ENCODE data around the gene PABPC3.

The PABPC3 gene

DNA sequence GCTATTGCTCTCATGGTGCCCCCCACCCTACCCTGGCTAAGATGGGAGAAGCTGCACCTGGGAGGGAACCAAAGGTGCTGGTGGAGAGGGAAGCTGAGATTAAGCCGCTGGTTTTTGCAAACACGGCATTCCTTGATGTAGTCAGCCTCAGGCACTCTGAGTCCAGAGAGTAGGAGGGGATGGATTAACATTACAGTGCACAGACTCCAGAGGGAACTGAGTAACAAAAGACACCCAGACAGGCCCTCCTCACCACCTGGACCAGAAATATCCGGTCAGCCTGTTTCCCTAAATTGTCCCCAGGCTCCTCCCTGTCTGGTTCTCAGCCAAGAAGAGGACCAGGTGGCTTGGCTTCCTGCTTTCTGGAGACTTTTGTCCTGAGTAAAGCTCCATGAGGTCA is 28.9 kb upstream of the PABPC3 start:
- DNase-seq (ENCODE audit: low spot score) = no peak
- H3K27me3 ChIP-seq (ENCODE audit: insufficient read depth, poor library complexity, severe bottlenecking) = no peaks in the 10 kb centered on the region
- TF ChIP-seq, protein P1, sequence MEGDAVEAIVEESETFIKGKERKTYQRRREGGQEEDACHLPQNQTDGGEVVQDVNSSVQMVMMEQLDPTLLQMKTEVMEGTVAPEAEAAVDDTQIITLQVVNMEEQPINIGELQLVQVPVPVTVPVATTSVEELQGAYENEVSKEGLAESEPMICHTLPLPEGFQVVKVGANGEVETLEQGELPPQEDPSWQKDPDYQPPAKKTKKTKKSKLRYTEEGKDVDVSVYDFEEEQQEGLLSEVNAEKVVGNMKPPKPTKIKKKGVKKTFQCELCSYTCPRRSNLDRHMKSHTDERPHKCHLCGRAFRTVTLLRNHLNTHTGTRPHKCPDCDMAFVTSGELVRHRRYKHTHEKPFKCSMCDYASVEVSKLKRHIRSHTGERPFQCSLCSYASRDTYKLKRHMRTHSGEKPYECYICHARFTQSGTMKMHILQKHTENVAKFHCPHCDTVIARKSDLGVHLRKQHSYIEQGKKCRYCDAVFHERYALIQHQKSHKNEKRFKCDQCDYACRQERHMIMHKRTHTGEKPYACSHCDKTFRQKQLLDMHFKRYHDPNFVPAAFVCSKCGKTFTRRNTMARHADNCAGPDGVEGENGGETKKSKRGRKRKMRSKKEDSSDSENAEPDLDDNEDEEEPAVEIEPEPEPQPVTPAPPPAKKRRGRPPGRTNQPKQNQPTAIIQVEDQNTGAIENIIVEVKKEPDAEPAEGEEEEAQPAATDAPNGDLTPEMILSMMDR (IDR thresholded peaks at IDR 0.05; ENCODE audit: poor library complexity, severe bottlenecking) = no peak
- H3K9me3 ChIP-seq (ENCODE audit: severe bottlenecking) = no peaks in the 10 kb centered on the region
- H3K36me3 ChIP-seq (ENCODE audit: low read depth) = no peaks in the 10 kb centered on the region
- no peaks in the 10 kb centered on the region for H3K4me1 ChIP-seq (ENCODE audit: insufficient read depth, poor library complexity, severe bottlenecking)
- no peak overlapping the region for H3K4me3 ChIP-seq (ENCODE audit: severe bottlenecking)
- no peak overlapping the region for H3K27ac ChIP-seq (ENCODE audit: poor library complexity, severe bottlenecking)
- ATAC-seq (ENCODE audit: low read depth) = no peak

DNA sequence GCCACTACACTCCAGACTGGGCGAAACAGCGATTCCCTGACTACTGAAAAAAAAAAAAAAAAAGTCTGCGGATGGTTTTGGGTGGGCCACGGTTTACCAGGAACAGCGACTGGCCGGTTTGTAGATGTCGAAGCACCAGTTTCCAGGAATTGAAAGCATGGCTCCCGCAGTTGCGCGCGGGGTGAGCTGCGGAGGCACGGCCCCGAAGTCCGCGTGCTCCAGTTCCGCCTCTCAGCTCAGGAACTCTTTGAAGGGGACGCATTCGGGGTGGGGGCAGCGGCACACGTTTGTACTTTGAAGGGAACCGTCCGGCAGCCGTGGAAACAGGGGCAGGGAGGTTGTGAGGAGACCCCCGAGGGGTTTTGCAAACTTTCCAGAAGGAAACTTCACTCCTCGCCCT is 27.1 kb upstream of the PABPC3 start:
- Histone ChIP-seq H3K36me3 (ENCODE audit: low read depth) (no peaks in the 10 kb centered on the region), H3K27ac (ENCODE audit: poor library complexity, severe bottlenecking) (no peak overlapping the region), H3K4me3 (ENCODE audit: severe bottlenecking) (no peak overlapping the region), H3K9me3 (ENCODE audit: severe bottlenecking) (no peaks in the 10 kb centered on the region), H3K4me1 (ENCODE audit: insufficient read depth, poor library complexity, severe bottlenecking) (no peaks in the 10 kb centered on the region), H3K27me3 (ENCODE audit: insufficient read depth, poor library complexity, severe bottlenecking) (no peaks in the 10 kb centered on the region)
- TF ChIP-seq, protein P1 (IDR thresholded peaks at IDR 0.05; ENCODE audit: poor library complexity, severe bottlenecking) = no peak
- DNase-seq (ENCODE audit: low spot score) (no peak), ATAC-seq (ENCODE audit: low read depth) (no peak)

DNA sequence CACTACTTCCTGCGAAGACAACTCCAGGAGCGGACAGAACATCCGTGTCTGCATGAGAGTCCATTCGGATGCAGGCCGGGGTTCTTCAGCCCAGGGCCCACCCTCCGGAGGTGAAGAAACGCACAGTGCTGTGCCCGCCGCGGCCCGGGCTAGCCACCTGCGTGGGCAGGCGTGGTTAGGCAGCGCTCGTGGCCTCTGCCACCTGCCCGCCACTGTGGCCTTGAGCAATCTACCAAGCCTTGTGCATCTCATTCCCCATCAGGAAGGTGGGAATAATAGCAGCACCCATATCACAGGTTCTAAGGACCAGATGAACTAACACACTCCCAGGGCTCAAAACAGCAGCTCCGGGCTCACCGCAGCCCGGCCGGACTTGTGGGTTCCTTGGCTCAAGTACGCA is 26.7 kb upstream of the PABPC3 start:
- ATAC-seq (ENCODE audit: low read depth) (no peak), DNase-seq (ENCODE audit: low spot score) (no peak)
- Histone ChIP-seq H3K9me3 (ENCODE audit: severe bottlenecking) (no peaks in the 10 kb centered on the region), H3K4me1 (ENCODE audit: insufficient read depth, poor library complexity, severe bottlenecking) (no peaks in the 10 kb centered on the region), H3K27me3 (ENCODE audit: insufficient read depth, poor library complexity, severe bottlenecking) (no peaks in the 10 kb centered on the region), H3K4me3 (ENCODE audit: severe bottlenecking) (no peak overlapping the region), H3K27ac (ENCODE audit: poor library complexity, severe bottlenecking) (no peak overlapping the region), H3K36me3 (ENCODE audit: low read depth) (no peaks in the 10 kb centered on the region)
- TF ChIP-seq, protein P1 (IDR thresholded peaks at IDR 0.05; ENCODE audit: poor library complexity, severe bottlenecking) = no peak

DNA sequence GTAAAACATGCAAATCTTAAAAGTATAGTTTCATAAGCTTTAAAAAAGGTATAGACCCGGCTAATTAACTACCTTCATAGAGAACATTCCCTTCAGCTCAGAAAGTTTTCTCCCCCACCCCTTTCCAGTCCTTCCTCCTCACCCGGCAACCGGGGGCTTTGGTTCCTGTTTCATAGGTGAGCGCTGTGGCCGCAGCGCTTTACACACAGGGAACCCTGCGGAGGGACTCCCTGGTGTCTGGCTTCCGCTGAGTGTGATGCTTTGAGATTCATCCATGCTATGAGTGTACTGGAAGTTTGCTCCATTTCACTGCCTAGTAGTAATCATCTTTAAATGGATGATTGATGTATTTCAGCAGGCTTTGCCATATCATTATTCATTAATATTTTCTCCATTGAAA is 26.0 kb upstream of the PABPC3 start:
- Histone ChIP-seq H3K4me1 (ENCODE audit: insufficient read depth, poor library complexity, severe bottlenecking) (no peaks in the 10 kb centered on the region), H3K36me3 (ENCODE audit: low read depth) (no peaks in the 10 kb centered on the region), H3K9me3 (ENCODE audit: severe bottlenecking) (no peaks in the 10 kb centered on the region), H3K27ac (ENCODE audit: poor library complexity, severe bottlenecking) (no peak overlapping the region), H3K4me3 (ENCODE audit: severe bottlenecking) (no peak overlapping the region), H3K27me3 (ENCODE audit: insufficient read depth, poor library complexity, severe bottlenecking) (no peaks in the 10 kb centered on the region)
- ATAC-seq (ENCODE audit: low read depth) (no peak), DNase-seq (ENCODE audit: low spot score) (no peak)
- TF ChIP-seq, protein P1 (IDR thresholded peaks at IDR 0.05; ENCODE audit: poor library complexity, severe bottlenecking) = no peak

DNA sequence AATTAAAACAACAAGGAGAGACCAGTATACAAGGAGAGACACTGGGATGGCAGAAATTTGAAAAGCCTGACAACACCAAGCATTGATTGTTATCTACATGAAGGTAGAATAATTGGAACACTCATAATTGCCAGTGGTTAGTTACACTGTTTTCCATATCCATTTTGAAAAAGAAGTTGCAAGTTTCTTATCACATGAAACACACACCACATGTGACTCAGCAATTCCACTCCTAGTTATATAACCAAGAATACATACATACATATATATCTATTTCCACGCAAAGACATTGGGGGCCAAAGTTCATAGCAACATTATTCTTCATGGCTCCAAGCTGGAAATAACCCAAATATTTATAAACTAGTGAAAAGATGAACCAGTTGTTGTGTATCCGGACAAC is 15.2 kb upstream of the PABPC3 start:
- Histone ChIP-seq H3K27me3 (ENCODE audit: insufficient read depth, poor library complexity, severe bottlenecking) (peaks cover 7% of the 10 kb centered on the region), H3K4me3 (ENCODE audit: severe bottlenecking) (no peak overlapping the region), H3K9me3 (ENCODE audit: severe bottlenecking) (no peaks in the 10 kb centered on the region), H3K27ac (ENCODE audit: poor library complexity, severe bottlenecking) (no peak overlapping the region), H3K4me1 (ENCODE audit: insufficient read depth, poor library complexity, severe bottlenecking) (no peaks in the 10 kb centered on the region), H3K36me3 (ENCODE audit: low read depth) (no peaks in the 10 kb centered on the region)
- TF ChIP-seq, protein P1 (IDR thresholded peaks at IDR 0.05; ENCODE audit: poor library complexity, severe bottlenecking) = no peak
- ATAC-seq (ENCODE audit: low read depth) = no peak
- DNase-seq (ENCODE audit: low spot score) = no peak

Measured in RWPE2 (cell line).